ENCODE measurements around the gene RAD51D.

Gene RAD51D

GRCh38 chr17:35087731-35088355 is 31.8 kb downstream of the RAD51D start:
- TF ChIP-seq YY1 (IDR thresholded peaks at IDR 0.05; ENCODE audit: low read depth), result no peak
- TF ChIP-seq CREB1 (IDR thresholded peaks at IDR 0.05; ENCODE audit: low read depth), result no peak
- TF ChIP-seq EP300 (IDR thresholded peaks at IDR 0.05; ENCODE audit: borderline replicate concordance), result no peak
- TF ChIP-seq, protein P1, sequence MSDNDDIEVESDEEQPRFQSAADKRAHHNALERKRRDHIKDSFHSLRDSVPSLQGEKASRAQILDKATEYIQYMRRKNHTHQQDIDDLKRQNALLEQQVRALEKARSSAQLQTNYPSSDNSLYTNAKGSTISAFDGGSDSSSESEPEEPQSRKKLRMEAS (IDR thresholded peaks at IDR 0.05), result no peak
- TF ChIP-seq TAF1 (IDR thresholded peaks at IDR 0.05; ENCODE audit: low read depth), result no peak
- TF ChIP-seq RAD21 (IDR thresholded peaks at IDR 0.05; ENCODE audit: low read depth), result no peak
- no peak for TF ChIP-seq TCF12 (IDR thresholded peaks at IDR 0.05; ENCODE audit: low read depth)
- no peak for TF ChIP-seq CEBPB (IDR thresholded peaks at IDR 0.05)
- TF ChIP-seq ZBTB7A (IDR thresholded peaks at IDR 0.05; ENCODE audit: low read depth), result no peak
- TF ChIP-seq EGR1 (IDR thresholded peaks at IDR 0.05), result no peak
- no peak for TF ChIP-seq FOXM1 (IDR thresholded peaks at IDR 0.05; ENCODE audit: borderline replicate concordance, low read depth)

DNA sequence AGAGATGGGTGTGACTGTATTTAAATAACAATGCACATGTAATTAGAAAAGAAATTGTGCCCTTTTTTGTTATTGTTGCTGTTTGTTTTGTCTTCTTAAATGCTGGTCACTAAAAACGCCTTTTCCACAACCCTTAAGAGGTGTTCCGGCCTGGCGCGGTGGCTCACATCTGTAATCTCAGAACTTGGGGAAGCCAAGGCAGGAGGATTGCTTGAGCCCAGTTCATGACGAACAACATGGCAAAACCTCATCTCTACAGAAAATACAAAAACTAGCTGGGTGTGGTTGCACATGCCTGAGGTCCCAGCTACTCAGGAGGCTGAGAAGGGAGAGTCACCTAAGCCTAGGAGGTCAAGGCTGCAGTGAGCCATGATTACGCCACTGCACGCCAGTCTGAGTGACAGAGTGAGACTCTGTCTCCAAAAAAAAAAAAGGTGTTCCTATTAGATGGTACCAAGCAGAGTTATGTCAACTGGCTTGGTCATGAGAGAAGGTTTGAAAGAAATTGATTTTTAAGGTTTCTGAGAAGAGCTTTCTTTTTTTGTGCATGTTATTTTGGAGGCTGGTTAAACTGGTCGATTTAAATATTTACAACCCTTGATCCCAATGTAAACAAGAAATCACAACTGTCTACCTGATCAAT is 32.6 kb downstream of the RAD51D start:
- TF ChIP-seq RAD21 (IDR thresholded peaks at IDR 0.05; ENCODE audit: low read depth) (no peak), ZBTB7A (IDR thresholded peaks at IDR 0.05; ENCODE audit: low read depth) (no peak), FOXM1 (IDR thresholded peaks at IDR 0.05; ENCODE audit: borderline replicate concordance, low read depth) (no peak), CEBPB (IDR thresholded peaks at IDR 0.05) (no peak), EGR1 (IDR thresholded peaks at IDR 0.05) (no peak), TCF12 (IDR thresholded peaks at IDR 0.05; ENCODE audit: low read depth) (no peak), REST (IDR thresholded peaks at IDR 0.05; ENCODE audit: low read depth) (no peak), NFIC (IDR thresholded peaks at IDR 0.05) (no peak), YY1 (IDR thresholded peaks at IDR 0.05; ENCODE audit: low read depth) (no peak), TAF1 (IDR thresholded peaks at IDR 0.05; ENCODE audit: low read depth) (no peak), TEAD4 (IDR thresholded peaks at IDR 0.05) (no peak), CREB1 (IDR thresholded peaks at IDR 0.05; ENCODE audit: low read depth) (no peak), EP300 (IDR thresholded peaks at IDR 0.05; ENCODE audit: borderline replicate concordance) (no peak)
- TF ChIP-seq, protein P1 (IDR thresholded peaks at IDR 0.05), result no peak
- TF ChIP-seq, protein P2, sequence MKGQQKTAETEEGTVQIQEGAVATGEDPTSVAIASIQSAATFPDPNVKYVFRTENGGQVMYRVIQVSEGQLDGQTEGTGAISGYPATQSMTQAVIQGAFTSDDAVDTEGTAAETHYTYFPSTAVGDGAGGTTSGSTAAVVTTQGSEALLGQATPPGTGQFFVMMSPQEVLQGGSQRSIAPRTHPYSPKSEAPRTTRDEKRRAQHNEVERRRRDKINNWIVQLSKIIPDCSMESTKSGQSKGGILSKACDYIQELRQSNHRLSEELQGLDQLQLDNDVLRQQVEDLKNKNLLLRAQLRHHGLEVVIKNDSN (IDR thresholded peaks at IDR 0.05), result no peak

GRCh38 chr17:35086164-35086563 is 33.5 kb downstream of the RAD51D start:
- no peak for TF ChIP-seq YY1 (IDR thresholded peaks at IDR 0.05; ENCODE audit: low read depth)
- no peak for TF ChIP-seq ZBTB7A (IDR thresholded peaks at IDR 0.05; ENCODE audit: low read depth)
- TF ChIP-seq CEBPB (IDR thresholded peaks at IDR 0.05), result no peak
- TF ChIP-seq REST (IDR thresholded peaks at IDR 0.05; ENCODE audit: low read depth), result no peak
- no peak for TF ChIP-seq RAD21 (IDR thresholded peaks at IDR 0.05; ENCODE audit: low read depth)
- TF ChIP-seq NFIC (IDR thresholded peaks at IDR 0.05), result no peak
- no peak for TF ChIP-seq TAF1 (IDR thresholded peaks at IDR 0.05; ENCODE audit: low read depth)
- TF ChIP-seq FOXM1 (IDR thresholded peaks at IDR 0.05; ENCODE audit: borderline replicate concordance, low read depth), result no peak
- TF ChIP-seq, protein P2 (IDR thresholded peaks at IDR 0.05), result no peak
- no peak for TF ChIP-seq CREB1 (IDR thresholded peaks at IDR 0.05; ENCODE audit: low read depth)
- no peak for TF ChIP-seq EGR1 (IDR thresholded peaks at IDR 0.05)
- TF ChIP-seq TCF12 (IDR thresholded peaks at IDR 0.05; ENCODE audit: low read depth), result no peak
- TF ChIP-seq, protein P1 (IDR thresholded peaks at IDR 0.05), result no peak
- TF ChIP-seq TEAD4 (IDR thresholded peaks at IDR 0.05), result no peak
- TF ChIP-seq EP300 (IDR thresholded peaks at IDR 0.05; ENCODE audit: borderline replicate concordance), result no peak

DNA sequence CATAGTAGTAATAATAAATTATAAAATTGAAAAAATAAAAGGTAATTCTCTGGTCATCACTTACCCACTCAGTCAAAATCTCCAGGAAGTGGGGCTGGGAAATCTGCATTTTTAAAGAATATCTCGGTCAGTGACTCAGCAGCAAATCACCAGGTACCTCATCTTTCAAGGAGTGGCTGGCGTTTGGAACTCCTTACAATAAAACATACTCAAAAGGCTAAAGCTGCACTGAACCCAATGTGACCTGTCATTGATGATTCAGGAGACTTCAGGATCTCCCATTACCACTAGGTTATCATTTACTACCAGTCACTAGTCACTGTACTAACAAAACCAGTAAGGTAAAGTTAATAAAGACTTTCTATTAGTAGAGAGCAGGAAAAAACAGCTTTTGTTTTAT is 34.7 kb downstream of the RAD51D start:
- TF ChIP-seq ZBTB7A (IDR thresholded peaks at IDR 0.05; ENCODE audit: low read depth) (no peak), YY1 (IDR thresholded peaks at IDR 0.05; ENCODE audit: low read depth) (no peak), NFIC (IDR thresholded peaks at IDR 0.05) (no peak), TAF1 (IDR thresholded peaks at IDR 0.05; ENCODE audit: low read depth) (no peak), FOXM1 (IDR thresholded peaks at IDR 0.05; ENCODE audit: borderline replicate concordance, low read depth) (no peak), CREB1 (IDR thresholded peaks at IDR 0.05; ENCODE audit: low read depth) (no peak), CEBPB (IDR thresholded peaks at IDR 0.05) (no peak), RAD21 (IDR thresholded peaks at IDR 0.05; ENCODE audit: low read depth) (no peak), TCF12 (IDR thresholded peaks at IDR 0.05; ENCODE audit: low read depth) (no peak), EGR1 (IDR thresholded peaks at IDR 0.05) (no peak), EP300 (IDR thresholded peaks at IDR 0.05; ENCODE audit: borderline replicate concordance) (no peak), TEAD4 (IDR thresholded peaks at IDR 0.05) (no peak), REST (IDR thresholded peaks at IDR 0.05; ENCODE audit: low read depth) (no peak)
- TF ChIP-seq, protein P2 (IDR thresholded peaks at IDR 0.05), result no peak
- TF ChIP-seq, protein P1 (IDR thresholded peaks at IDR 0.05), result no peak

Measured in Ishikawa (cell line).